Ovary (tissue), 9 donors: ENCODE results near the gene MAN2A2. TPM values are rescaled to one million over a fixed set of nuclear protein-coding genes. Genes with fewer than 3 reads are reported as not detected.

Experiments
- DNase-seq, 5 donors: peaks; one replicate each; pipeline ENCODE4 v3.0.0-alpha.2; 2019 to 2020
- H3K27ac ChIP-seq, 2 donors: fragments of 200-600 bp; one replicate each; pipeline versions ENCODE4 v1.5.1 to v1.8.0; 2019 to 2022
- H3K27me3 ChIP-seq: fragments of 200-600 bp; one replicate; pipeline ENCODE4 v1.8.0; 2022
- H3K36me3 ChIP-seq: fragments of 200-600 bp; sonication (generic); one replicate; pipeline ENCODE4 v1.5.1; 2019
- H3K4me1 ChIP-seq: one replicate; pipeline ENCODE4 v1.8.1; 2013; ENCODE audit warnings: mild to moderate bottlenecking, moderate library complexity; ENCODE audit not compliant: insufficient read depth
- H3K4me3 ChIP-seq: fragments of 200-600 bp; sonication (generic); one replicate; pipeline ENCODE4 v1.5.1; 2017
- H3K9me3 ChIP-seq, 2 donors: fragments of 200-600 bp in 1 of 2; sonication (generic) in 1 of 2; one replicate each; pipeline versions ENCODE4 v1.5.1 to v1.8.1; 2013 to 2019; ENCODE audit warnings: mild to moderate bottlenecking in 1 of 2, moderate library complexity in 1 of 2
- EP300 ChIP-seq: sonication (generic); formaldehyde crosslinking; IDR thresholded peaks from one replicate; pipeline ENCODE4 v1.6.1; 2017; ENCODE audit warnings: antibody characterized with exemption
- POLR2A ChIP-seq: fragments of 450-650 bp; IDR thresholded peaks from one replicate; pipeline ENCODE4 v1.6.1; 2017; ENCODE audit warnings: antibody characterized with exemption, mild to moderate bottlenecking, moderate library complexity
- WGBS, 3 donors: extraction: QIAGEN DNeasy Blood & Tissue Kit in 1 of 3; methylation state at CpG; one replicate each; pipeline versions ENCODE4 v1.1.5 to v1.1.7; 2013 to 2017; 5-methylcytosine and 5-hydroxymethylcytosine counted together
- intact Hi-C, 4 donors: fragments of 100-400 bp; cut with DNase I; formaldehyde crosslinking; loops; one replicate each; pipeline versions ENCODE4 v1.11.0 to v1.15.1; 2022 to 2023
- polyA plus RNA-seq, 2 donors: library from polyadenylated mRNA; stranded (reverse); fragments of 200-250 nt in 1 of 2; fragments of 350-450 nt in 1 of 2; fragmentation: Illumina TruSeq in 1 of 2; extraction: RNeasy Lipid Tissue Mini Kit (QIAGEN cat#74804) in 1 of 2; gene quantifications; one replicate each; pipeline ENCODE4 v1.2.3, GENCODE V29; 2013 to 2014
- total RNA-seq, 7 donors: library from RNA; depleted of rRNA in 2 of 7; stranded (reverse); fragments of >200 nt in 2 of 7; fragmentation: NEBNext Ultra II Directional in 3 of 7; extraction: Animal tissue kit (Norgen Biotek cat#: 25700) in 3 of 7; gene quantifications; one replicate each; pipeline versions ENCODE4 v1.1.0 to v1.2.4, GENCODE V29; 2016 to 2023
- TF ChIP-seq, protein P1 (sequence below), 3 donors: fragments of 450-650 bp in 2 of 3; fragments of 200-600 bp in 1 of 3; IDR thresholded peaks; one replicate each; pipeline versions ENCODE4 v1.5.1 to v1.8.0; 2016 to 2022; ENCODE audit warnings: antibody characterized with exemption in 3 of 3, mild to moderate bottlenecking in 1 of 3
- donor health status: DM: no; HTN: no; CAD: no; lungs with moderate emphysema.
- donor health status: DM: no; HTN: no; CAD: no.
- donor health status: Bipolar disorder and iron deficiency.
- donor health status: DM: yes; HTN: yes; CAD: no.
- donor health status: DM: no; HTN: no; CAD: no.
- donor health status: DM: yes; HTN: yes; CAD: no.

MAN2A2 gene
- total and polyA plus RNA-seq, 9 donors = 25.3 to 66.5 (median 31.2) TPM

DNA sequence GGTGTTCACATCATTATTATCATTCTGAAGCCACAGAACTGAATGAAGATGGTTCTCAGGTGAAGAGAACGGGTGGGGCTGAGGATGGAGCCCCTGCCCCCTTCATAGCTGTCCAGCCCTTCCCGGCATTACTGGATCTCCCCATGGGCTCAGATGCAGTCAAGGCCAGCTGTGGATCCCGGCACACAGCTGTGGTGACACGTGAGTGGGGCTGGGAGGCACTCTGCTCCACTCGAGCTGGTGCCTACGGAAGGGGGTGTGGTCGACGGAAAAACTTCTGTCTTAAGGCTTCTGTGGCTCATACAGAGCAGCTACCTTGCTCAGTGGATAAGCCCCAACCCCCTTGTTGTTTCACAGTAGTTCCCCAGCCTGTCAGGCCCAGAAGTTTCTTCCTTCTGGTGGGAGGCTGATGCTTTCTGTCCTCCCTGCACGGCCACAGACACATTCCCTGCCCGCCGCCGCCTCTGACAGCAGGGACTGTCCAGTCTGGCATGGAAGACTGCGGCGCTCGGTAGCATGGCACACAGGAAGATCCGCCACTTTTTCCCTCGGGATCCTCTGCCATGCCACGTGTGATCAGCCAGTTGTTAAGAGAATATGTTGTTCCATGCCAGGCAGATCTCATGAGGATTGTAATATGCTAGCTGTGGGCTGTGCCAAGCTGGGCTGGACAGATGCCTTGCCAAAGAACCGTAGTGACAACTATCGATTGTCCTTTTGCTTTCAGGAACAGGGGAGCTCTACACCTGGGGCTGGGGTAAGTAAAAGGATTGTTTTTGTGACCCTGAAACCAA is 57.4 kb downstream of the MAN2A2 start:
- Histone ChIP-seq H3K4me1 (peaks cover 5% of the 10 kb centered on the region), H3K36me3 (no peaks in the 10 kb centered on the region), H3K4me3 (no peak overlapping the region), H3K27me3 (no peaks in the 10 kb centered on the region), H3K27ac (no peak overlapping the region), H3K9me3 (no peaks in the 10 kb centered on the region)
- no peak for DNase-seq
- TF ChIP-seq, protein P1, sequence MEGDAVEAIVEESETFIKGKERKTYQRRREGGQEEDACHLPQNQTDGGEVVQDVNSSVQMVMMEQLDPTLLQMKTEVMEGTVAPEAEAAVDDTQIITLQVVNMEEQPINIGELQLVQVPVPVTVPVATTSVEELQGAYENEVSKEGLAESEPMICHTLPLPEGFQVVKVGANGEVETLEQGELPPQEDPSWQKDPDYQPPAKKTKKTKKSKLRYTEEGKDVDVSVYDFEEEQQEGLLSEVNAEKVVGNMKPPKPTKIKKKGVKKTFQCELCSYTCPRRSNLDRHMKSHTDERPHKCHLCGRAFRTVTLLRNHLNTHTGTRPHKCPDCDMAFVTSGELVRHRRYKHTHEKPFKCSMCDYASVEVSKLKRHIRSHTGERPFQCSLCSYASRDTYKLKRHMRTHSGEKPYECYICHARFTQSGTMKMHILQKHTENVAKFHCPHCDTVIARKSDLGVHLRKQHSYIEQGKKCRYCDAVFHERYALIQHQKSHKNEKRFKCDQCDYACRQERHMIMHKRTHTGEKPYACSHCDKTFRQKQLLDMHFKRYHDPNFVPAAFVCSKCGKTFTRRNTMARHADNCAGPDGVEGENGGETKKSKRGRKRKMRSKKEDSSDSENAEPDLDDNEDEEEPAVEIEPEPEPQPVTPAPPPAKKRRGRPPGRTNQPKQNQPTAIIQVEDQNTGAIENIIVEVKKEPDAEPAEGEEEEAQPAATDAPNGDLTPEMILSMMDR (IDR thresholded peaks at IDR 0.05) = no peak
- TF ChIP-seq EP300 (no peak), POLR2A (no peak)
- WGBS, 3 donors = 81 to 82% (median 81%) methylated on average over 20 of the region's 20 CpGs
- intact Hi-C loops = no loop called here

DNA sequence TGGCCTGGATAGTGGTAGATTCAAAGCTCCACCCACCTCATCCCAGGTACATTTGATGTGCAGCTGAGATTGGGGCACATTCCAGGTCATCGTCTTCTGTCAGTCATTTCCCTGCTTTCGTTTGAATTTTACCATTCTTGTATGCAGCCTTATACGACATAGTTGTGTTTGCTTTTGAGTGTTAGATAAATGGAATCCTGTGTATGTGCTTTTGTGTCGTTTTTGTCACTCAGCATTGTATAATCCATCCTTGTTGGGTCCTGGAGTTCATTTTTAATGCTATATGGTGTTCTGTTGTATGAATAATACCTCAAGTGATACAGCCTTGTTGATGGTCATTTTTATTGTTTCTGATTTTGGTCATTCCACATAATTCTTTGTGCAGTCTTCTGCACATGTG is 58.9 kb downstream of the MAN2A2 start:
- Histone ChIP-seq H3K4me3 (no peak overlapping the region), H3K36me3 (no peaks in the 10 kb centered on the region), H3K9me3 (no peaks in the 10 kb centered on the region), H3K4me1 (peaks cover 5% of the 10 kb centered on the region), H3K27me3 (no peaks in the 10 kb centered on the region), H3K27ac (no peak overlapping the region)
- TF ChIP-seq POLR2A = no peak
- TF ChIP-seq EP300 = no peak
- TF ChIP-seq, protein P1 (IDR thresholded peaks at IDR 0.05) = no peak
- intact Hi-C loops = no loop called here
- 84 to 87% (median 87%) methylated on average over 4 of the region's 4 CpGs for WGBS, 3 donors
- DNase-seq = no peak

DNA sequence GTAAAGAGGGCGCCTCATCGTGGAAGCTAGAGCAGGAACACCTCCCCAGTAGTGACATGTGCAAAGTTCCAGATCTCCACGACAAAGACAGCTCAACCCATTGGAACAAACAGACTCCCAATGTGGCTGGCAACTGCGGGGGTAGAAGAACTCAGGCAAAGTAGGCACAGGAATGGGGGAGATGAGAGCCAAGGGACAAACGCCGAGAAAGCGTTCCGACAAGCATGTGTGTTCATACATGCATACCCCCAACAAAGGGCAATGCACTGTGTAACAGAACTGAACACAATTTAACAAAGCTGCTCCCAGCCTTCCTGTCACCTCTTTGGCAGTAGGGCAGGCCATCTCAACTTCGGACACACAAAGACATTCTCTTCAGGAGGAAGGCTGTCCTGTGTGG is 63.2 kb downstream of the MAN2A2 start:
- DNase-seq = no peak
- Histone ChIP-seq H3K27ac (no peak overlapping the region), H3K27me3 (no peaks in the 10 kb centered on the region), H3K4me3 (no peak overlapping the region), H3K9me3 (no peaks in the 10 kb centered on the region), H3K4me1 (no peaks in the 10 kb centered on the region), H3K36me3 (no peaks in the 10 kb centered on the region)
- WGBS, 3 donors = 82 to 88% (median 84%) methylated on average over 9 of the region's 9 CpGs
- TF ChIP-seq, protein P1 (IDR thresholded peaks at IDR 0.05) = no peak
- TF ChIP-seq EP300 = no peak
- no peak for TF ChIP-seq POLR2A
- intact Hi-C loops = no loop called here

DNA sequence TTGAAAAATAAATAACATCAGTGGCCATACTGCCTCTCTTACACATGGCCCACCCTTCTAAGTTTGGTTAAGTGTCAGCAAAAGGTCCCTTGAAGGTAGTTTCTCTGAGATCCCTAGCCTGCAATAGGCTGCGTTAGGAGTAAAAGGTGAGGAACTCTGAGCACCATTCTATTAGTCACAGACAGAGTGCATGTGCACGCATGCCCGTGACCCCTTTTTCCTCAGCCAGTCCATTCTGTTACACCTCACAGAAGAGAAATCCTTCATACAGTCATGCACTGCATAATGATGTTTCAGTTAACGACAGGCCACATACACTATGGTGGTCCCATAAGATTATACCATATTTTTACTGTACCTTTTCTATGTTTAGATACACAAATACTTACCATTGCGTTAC is 64.1 kb downstream of the MAN2A2 start:
- no peak for DNase-seq
- Histone ChIP-seq H3K27ac (no peak overlapping the region), H3K36me3 (no peaks in the 10 kb centered on the region), H3K27me3 (no peaks in the 10 kb centered on the region), H3K9me3 (no peaks in the 10 kb centered on the region), H3K4me1 (no peaks in the 10 kb centered on the region), H3K4me3 (no peak overlapping the region)
- intact Hi-C loops = no loop called here
- no peak for TF ChIP-seq POLR2A
- no peak for TF ChIP-seq EP300
- TF ChIP-seq, protein P1 (IDR thresholded peaks at IDR 0.05) = no peak
- WGBS, 3 donors = 90 to 94% (median 92%) methylated on average over 5 of the region's 5 CpGs
